SK-N-SH treated with all-trans-retinoic acid at 6 μM for 48 hours (cell line): ENCODE data around the gene EPN1.

ENCODE experiments used
- ARNTL ChIP-seq: fragments of 450-650 bp; formaldehyde crosslinking; IDR thresholded peaks from 2 replicates; pipeline ENCODE4 v1.5.0; 2020; ENCODE audit warnings: low read depth, mild to moderate bottlenecking, moderate library complexity, borderline replicate concordance
- CSRNP3 ChIP-seq: fragments of 250-450 bp; sonication (Bioruptor Pico); IDR thresholded peaks from 2 replicates; pipeline ENCODE4 v1.5.1; 2021; ENCODE audit warnings: mild to moderate bottlenecking, moderate library complexity
- ESRRG ChIP-seq: fragments of 250-450 bp; sonication (Bioruptor Pico); IDR thresholded peaks from 2 replicates; pipeline ENCODE4 v1.6.1; 2021; ENCODE audit warnings: mild to moderate bottlenecking
- GLIS3 ChIP-seq: fragments of 250-450 bp; sonication (Bioruptor Pico); IDR thresholded peaks from 2 replicates; pipeline ENCODE4 v1.5.0; 2020; ENCODE audit warnings: mild to moderate bottlenecking, moderate library complexity
- ISL1 ChIP-seq: fragments of 250-450 bp; sonication (Bioruptor Pico); IDR thresholded peaks from 2 replicates; pipeline ENCODE4 v2.1.2; 2022; ENCODE audit warnings: mild to moderate bottlenecking, moderate library complexity
- PATZ1 ChIP-seq: fragments of 250-450 bp; sonication (Bioruptor Pico); IDR thresholded peaks from 2 replicates; pipeline ENCODE4 v1.8.0; 2020; ENCODE audit warnings: mild to moderate bottlenecking, moderate library complexity, borderline replicate concordance
- PPARA ChIP-seq: fragments of 250-450 bp; sonication (Bioruptor Pico); IDR thresholded peaks from 2 replicates; pipeline ENCODE4 v1.5.0; 2020; ENCODE audit warnings: mild to moderate bottlenecking, borderline replicate concordance
- RARB ChIP-seq: fragments of 250-450 bp; sonication (Bioruptor Pico); IDR thresholded peaks from 2 replicates; pipeline ENCODE4 v1.8.0; 2021; ENCODE audit warnings: mild to moderate bottlenecking, moderate library complexity
- SNAI2 ChIP-seq: fragments of 250-450 bp; sonication (Bioruptor Pico); IDR thresholded peaks from 2 replicates; pipeline ENCODE4 v1.5.0; 2020; ENCODE audit warnings: mild to moderate bottlenecking, moderate library complexity
- TOX ChIP-seq: fragments of 250-450 bp; sonication (Bioruptor Pico); IDR thresholded peaks from 2 replicates; pipeline ENCODE4 v1.8.0; 2021; ENCODE audit warnings: mild to moderate bottlenecking, moderate library complexity, borderline replicate concordance
- ZFP30 ChIP-seq: fragments of 450-650 bp; formaldehyde crosslinking; IDR thresholded peaks from 2 replicates; pipeline ENCODE4 v1.5.0; 2022; ENCODE audit warnings: mild to moderate bottlenecking, moderate library complexity
- ZNF565 ChIP-seq: fragments of 450-650 bp; formaldehyde crosslinking; conservative IDR thresholded peaks from 2 replicates; pipeline ENCODE4 v1.5.0; 2020; ENCODE audit warnings: low read depth, mild to moderate bottlenecking, moderate library complexity
- ZNF8 ChIP-seq: fragments of 450-650 bp; formaldehyde crosslinking; IDR thresholded peaks from 2 replicates; pipeline ENCODE4 v1.5.0; 2020; ENCODE audit warnings: mild to moderate bottlenecking, moderate library complexity
- TF ChIP-seq, protein P1 (sequence below): fragments of 250-450 bp; sonication (Bioruptor Pico); IDR thresholded peaks from 2 replicates; pipeline ENCODE4 v1.5.1; 2020; ENCODE audit warnings: low read depth, mild to moderate bottlenecking, moderate library complexity

DNA sequence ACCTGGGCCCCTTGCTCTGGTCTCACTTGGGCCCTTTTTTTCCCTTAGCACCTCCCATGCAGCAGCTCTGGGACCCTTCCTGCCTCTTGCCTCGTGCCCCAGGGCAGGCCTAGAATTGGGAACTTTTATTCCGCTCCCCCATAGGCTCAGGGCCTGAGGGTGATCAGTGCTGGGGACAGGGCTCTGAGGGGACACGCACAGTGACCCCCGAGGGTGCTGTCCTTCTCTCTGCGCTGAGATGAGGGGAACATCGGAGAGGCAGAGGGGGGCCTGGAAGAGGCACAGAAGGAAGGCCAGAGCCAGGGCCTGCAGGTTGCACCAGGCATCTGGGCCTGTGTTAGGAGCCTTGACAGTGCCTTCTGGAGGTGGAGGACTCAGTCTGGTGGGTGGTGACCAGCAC lies 10.8 kb downstream of the EPN1 start:
- TF ChIP-seq ZNF565 (CRISPR knock-in tag) (no peak), RARB (CRISPR knock-in tag) (no peak), ZNF8 (no peak), CSRNP3 (no peak), SNAI2 (CRISPR knock-in tag) (no peak), TOX (no peak), PPARA (no peak), ISL1 (CRISPR knock-in tag) (no peak), ESRRG (CRISPR knock-in tag) (no peak), ZFP30 (no peak), PATZ1 (no peak), GLIS3 (CRISPR knock-in tag) (no peak), ARNTL (CRISPR knock-in tag) (no peak)
- TF ChIP-seq, protein P1, sequence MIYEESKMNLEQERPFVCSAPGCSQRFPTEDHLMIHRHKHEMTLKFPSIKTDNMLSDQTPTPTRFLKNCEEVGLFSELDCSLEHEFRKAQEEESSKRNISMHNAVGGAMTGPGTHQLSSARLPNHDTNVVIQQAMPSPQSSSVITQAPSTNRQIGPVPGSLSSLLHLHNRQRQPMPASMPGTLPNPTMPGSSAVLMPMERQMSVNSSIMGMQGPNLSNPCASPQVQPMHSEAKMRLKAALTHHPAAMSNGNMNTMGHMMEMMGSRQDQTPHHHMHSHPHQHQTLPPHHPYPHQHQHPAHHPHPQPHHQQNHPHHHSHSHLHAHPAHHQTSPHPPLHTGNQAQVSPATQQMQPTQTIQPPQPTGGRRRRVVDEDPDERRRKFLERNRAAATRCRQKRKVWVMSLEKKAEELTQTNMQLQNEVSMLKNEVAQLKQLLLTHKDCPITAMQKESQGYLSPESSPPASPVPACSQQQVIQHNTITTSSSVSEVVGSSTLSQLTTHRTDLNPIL (CRISPR knock-in tag): no peak
